BJ (cell line): ENCODE results near the gene RAB17. TPM values are rescaled to one million over a fixed set of nuclear protein-coding genes. Genes with fewer than 3 reads are reported as not detected.

Experiments
- CTCF ChIA-PET: fragments of 350-600 bp; formaldehyde crosslinking; extraction: SDS; loops from one replicate; lab custom pipeline; 2021; ENCODE audit warnings: antibody characterized with exemption, inconsistent platforms; lab: Yijun Ruan, JAX
- POLR2A ChIA-PET: fragments of 300-600 bp; sonication (Branson Sonifier 250); formaldehyde crosslinking; extraction: SDS; loops from one replicate; lab custom pipeline; 2021; ENCODE audit warnings: antibody characterized with exemption; lab: Charles Lee
- DNase-seq: peaks from one replicate; pipeline ENCODE4 v3.0.0-alpha.2; 2011; ENCODE audit warnings: low read depth
- H3K27me3 ChIP-seq: 2 replicates; pipeline ENCODE4 v1.6.0; 2011; ENCODE audit warnings: low read length; ENCODE audit not compliant: control insufficient read depth, insufficient read depth
- H3K36me3 ChIP-seq: 2 replicates; pipeline ENCODE4 v1.5.1; 2011; ENCODE audit warnings: low read length; ENCODE audit not compliant: control insufficient read depth, insufficient read depth
- H3K4me3 ChIP-seq: 2 replicates; pipeline ENCODE4 v1.5.1; 2011; ENCODE audit warnings: low read depth, mild to moderate bottlenecking, control low read depth, low read length
- polyA plus RNA-seq: library from polyadenylated mRNA; depleted of rRNA; stranded (reverse); fragments of >200 nt; gene quantifications from 2 replicates; pipeline ENCODE4 v1.2.3, GENCODE V29; 2011
- TF ChIP-seq, protein P1 (sequence below): IDR thresholded peaks from 2 replicates; pipeline ENCODE4 v1.5.1; 2011; ENCODE audit warnings: low read depth, mild to moderate bottlenecking, control low read depth, inconsistent platforms, low read length, moderate library complexity; ENCODE audit not compliant: insufficient read depth

RAB17 gene
- polyA plus RNA-seq, 1 experiment, result 0.25 TPM

DNA sequence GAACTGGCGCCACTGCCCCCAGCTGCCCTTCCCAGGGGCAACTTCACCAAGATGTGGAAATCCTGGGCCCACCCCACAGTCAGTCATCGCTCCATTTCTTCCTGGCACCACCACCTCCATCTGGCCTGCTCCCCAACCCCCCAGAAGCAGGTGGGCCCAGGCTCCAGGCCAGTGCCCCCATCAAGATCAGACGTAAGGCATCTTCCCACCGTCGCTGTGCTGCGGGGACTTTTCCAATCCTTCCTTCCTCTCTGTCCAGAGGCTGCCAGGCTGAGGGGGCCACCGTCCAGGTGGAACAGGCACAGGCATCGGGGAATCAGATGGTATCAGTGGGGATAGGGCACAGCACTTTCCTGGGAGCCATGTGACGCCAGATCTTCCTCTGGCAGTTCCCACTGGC, 16.1 kb downstream of the RAB17 start:
- CTCF ChIA-PET, result interaction anchor here (1.0 to 4.5 kb wide), 6 partner anchors 16 to 488 kb away, joined by 4 to 40 read pairs (median 17); partner anchors contain the start of genes COPS8 and RAB17
- TF ChIP-seq, protein P1, sequence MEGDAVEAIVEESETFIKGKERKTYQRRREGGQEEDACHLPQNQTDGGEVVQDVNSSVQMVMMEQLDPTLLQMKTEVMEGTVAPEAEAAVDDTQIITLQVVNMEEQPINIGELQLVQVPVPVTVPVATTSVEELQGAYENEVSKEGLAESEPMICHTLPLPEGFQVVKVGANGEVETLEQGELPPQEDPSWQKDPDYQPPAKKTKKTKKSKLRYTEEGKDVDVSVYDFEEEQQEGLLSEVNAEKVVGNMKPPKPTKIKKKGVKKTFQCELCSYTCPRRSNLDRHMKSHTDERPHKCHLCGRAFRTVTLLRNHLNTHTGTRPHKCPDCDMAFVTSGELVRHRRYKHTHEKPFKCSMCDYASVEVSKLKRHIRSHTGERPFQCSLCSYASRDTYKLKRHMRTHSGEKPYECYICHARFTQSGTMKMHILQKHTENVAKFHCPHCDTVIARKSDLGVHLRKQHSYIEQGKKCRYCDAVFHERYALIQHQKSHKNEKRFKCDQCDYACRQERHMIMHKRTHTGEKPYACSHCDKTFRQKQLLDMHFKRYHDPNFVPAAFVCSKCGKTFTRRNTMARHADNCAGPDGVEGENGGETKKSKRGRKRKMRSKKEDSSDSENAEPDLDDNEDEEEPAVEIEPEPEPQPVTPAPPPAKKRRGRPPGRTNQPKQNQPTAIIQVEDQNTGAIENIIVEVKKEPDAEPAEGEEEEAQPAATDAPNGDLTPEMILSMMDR, result no peak
- no peak for DNase-seq

DNA sequence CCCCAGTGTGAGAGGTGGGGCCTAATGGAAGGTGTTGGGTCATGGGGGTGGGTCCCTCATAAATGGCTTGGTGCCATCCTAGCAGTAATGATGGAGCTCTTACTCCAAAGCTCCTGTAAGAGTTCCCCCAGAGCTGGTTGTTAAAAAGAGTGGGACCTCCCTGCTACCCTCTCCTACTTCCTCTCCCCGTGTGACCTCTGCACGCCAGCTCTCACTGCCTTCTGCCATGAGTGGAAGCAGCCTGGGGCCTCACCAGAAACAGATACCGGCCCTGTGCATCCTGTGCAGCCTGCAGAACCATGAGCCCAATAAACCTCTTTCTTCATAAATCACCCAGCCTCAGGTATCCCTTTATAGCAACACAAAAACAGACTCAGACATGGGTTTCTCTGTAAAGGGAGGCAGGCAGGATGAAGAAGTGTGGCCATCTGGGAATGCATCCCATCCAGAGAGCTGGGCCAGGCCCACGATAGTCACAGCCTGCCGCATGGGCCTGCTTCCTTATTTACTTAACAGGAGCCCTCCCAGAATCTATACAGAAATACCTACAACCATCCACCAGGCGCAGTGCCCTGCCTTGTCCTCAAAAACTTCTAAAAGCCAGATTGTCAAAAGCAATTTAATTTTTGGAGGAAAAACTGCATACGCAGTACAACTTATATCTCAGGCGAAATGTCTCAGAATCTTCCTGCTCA, 16.7 kb downstream of the RAB17 start:
- no peak overlapping the region for H3K4me3 ChIP-seq
- POLR2A ChIA-PET, result no interaction called here
- no peaks in the 10 kb centered on the region; the same call in 1 of the 2 replicates for H3K27me3 ChIP-seq
- CTCF ChIA-PET, result interaction anchor here (0.6 to 4.8 kb wide), 10 partner anchors 8 to 487 kb away, joined by 3 to 111 read pairs (median 24); partner anchors contain the start of genes COPS8 and RAB17
- no peak for DNase-seq
- no peaks in the 10 kb centered on the region for H3K36me3 ChIP-seq
- TF ChIP-seq, protein P1, result no peak

More for the DNA sequence above, 16.1 kb downstream of the RAB17 start:
- Histone ChIP-seq H3K36me3 (no peaks in the 10 kb centered on the region), H3K27me3 (peaks cover under 1% of the 10 kb centered on the region; the same call in 1 of the 2 replicates), H3K4me3 (no peak overlapping the region)
- POLR2A ChIA-PET, result no interaction called here

DNA sequence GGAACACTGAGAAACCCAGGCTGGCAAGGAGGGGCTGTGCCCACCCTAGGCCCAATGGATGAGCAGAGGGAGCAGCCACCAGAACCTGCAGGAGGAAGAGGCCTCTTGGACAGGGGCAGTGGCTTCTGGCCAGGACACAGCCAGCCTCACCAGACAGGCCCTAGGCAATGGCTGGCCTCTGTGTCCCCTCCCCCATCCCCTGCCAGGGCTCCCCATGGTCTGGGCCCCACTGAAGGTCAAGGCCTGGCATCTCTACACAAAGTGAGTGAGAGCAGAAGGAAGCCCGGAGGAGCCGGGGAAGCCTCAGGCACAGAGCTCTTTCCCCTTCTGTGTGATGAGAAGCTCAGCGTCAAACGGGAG, 17.8 kb downstream of the RAB17 start:
- ChIA-PET CTCF (interaction anchor here (0.7 to 4.8 kb wide), 53 partner anchors 9 to 1061 kb away, joined by 3 to 111 read pairs (median 5); partner anchors contain the start of genes COL6A3 and COPS8), POLR2A (interaction anchor here (0.6 kb wide), 1 partner anchor 486 kb away, joined by 3 read pairs; no protein-coding TSS in a partner anchor)

DNA sequence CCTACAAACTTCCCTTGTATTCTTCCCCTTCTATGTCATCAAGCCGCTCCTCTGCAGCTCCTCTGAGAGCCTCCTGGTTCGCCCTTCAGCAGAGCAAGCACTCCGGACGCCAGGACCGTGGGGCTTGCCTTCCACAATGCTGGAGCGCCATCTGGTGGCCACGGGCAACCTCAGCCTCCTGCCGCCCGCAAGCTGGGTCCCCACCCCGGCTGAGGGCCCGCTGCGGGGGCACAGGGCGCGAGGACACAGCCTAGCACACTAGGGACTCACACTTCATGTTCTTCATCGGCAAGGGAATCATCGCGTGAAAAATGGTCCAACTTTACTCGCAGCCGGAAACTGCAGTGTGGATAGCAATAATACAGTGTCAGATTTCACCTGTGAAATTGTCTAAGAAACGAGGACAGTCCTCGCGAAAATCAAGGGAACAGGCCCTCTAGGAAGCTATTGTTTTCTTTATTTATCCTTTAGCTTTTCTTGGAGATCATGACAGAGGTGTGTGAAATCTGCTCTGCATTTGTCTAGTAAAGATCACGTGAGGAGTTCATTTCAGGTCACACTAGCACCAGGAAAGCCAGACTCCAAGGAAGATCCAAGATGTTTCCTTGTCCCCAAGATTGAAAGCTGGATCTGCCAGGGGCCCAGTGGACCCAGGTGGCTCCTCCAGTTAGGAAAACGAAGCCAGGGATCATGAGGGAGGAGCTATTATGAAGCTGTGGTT, 18.4 kb downstream of the RAB17 start:
- Histone ChIP-seq H3K36me3 (no peaks in the 10 kb centered on the region), H3K4me3 (no peak overlapping the region), H3K27me3 (no peaks in the 10 kb centered on the region)
- ChIA-PET CTCF (interaction anchor here (0.6 to 4.8 kb wide), 82 partner anchors 10 to 1195 kb away, joined by 3 to 111 read pairs (median 5); partner anchors contain the start of genes COL6A3, COPS8, MLPH and RAB17), POLR2A (interaction anchor here (0.6 kb wide), 1 partner anchor 486 kb away, joined by 3 read pairs; no protein-coding TSS in a partner anchor)
- TF ChIP-seq, protein P1, result peak; percentile 99
- peak; percentile 34 for DNase-seq

More for the DNA sequence above, 17.8 kb downstream of the RAB17 start:
- H3K4me3 ChIP-seq, result no peak overlapping the region
- DNase-seq, result no peak
- TF ChIP-seq, protein P1, result no peak
- no peaks in the 10 kb centered on the region; the same call in 1 of the 2 replicates for H3K27me3 ChIP-seq
- no peaks in the 10 kb centered on the region for H3K36me3 ChIP-seq
